IPS DF 4.7 (cell line): ENCODE data around the gene C9orf152.
"Not testable (repeated sequence)": the region's sequence is repeated elsewhere in the genome, so short reads cannot be mapped to it uniquely, and the experiment has no call there.

ENCODE experiments used
- DNase-seq: peaks from one replicate; pipeline ENCODE4 v3.0.0-alpha.2; 2013; ENCODE audit warnings: low spot score; ENCODE audit errors: extremely low read depth

Gene C9orf152, protein sequence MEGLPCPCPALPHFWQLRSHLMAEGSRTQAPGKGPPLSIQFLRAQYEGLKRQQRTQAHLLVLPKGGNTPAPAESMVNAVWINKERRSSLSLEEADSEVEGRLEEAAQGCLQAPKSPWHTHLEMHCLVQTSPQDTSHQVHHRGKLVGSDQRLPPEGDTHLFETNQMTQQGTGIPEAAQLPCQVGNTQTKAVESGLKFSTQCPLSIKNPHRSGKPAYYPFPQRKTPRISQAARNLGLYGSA

DNA sequence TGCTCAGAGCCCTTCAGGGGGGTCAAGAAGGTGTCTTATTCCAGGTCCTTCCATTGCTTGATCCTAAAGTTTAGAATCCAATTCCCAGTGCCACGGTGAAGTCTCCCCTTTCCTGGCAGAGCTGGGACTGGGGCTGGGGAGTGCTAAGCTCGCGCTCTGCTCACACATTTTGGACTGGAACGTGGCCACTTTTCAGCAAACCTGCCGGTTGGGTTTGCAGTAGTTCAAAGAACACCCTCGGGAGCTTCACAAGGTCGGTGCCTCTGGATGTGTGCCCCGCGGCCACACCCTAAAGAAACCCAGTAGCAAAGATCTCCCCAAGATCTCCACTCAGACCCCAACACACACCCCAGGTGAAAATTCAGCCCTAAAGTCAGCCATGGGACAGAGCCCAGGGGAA lies at the start of gene C9orf152:
C9orf152 (minus strand) TSS at position 129 of the 400 bp plus-strand sequence. CDS start 580 bp downstream, outside the sequence.
- DNase-seq: no peak

DNA sequence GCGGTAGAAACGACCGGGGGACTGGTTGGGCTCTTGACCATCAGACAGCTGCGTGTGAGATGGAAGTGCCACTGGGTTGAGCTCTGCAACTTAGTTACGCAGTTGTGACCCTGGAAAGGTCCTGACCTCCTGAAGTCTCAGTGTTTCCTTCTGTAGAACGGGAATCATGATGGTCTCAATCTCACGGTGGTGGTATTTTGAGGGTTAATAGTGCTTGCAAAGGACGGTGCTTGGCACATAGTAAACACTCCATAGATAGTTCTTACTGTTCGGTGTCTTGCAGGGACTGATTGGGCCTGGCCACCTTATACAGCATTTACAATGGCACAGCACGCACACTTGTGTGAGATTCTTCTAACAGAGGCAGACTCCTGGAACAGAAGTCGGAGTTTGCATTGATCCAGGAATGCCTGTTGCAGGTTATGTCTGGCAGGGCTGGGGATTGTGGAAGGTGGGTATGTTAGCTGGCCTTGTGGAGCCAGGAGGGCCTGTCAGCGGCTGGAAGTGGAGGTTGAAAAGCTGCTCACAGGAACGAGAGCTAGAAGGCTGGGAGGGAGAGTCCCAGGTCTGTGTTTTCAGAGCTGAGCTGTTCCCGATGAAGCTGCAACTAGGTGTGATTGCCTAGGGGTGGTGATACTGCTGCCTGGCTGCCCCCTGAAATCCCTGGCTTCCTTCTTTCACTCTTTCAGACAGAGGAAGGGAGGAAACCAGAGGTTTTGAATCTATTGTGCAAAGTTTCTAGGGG lies 49.3 kb upstream of the C9orf152 start:
- DNase-seq: no peak

DNA sequence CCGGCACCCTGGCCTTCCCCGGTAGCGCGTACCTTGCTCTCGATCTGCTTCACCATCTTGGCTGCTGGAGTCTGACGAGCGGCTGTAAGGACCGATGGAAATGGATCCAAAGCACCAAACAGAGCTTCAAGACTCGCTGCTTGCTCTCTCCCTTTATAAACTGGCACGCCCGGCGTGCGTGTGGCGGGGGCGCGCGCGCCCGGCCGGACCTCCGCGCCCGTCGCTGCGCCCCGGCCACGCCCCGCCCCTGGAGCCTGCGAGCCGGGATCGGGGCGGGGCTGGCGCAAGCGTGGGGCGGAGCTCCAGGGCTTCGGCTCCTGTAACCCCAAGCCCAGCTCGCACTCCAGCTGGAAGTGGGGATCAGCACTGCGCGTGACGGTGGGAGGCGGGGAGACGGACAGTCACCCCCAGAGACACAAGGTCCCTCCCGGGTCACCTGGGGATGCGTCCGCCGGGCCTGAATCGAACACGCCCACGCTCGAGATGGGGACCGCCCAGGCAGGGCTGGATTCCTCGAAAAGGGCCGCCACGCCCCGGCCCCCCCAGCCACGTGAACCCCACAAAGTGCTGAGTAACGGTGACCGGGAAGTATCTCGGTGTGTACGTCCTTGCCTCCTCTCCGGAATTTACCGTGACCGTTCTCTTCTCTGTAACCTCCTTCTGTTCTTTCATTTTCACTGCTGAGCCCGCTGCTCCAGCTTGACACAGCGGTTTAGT lies 48.6 kb upstream of the C9orf152 start, which contains the start of gene TXN:
TXN (minus strand) TSS at position 128 of the 717 bp plus-strand sequence; CDS start at position 56, 72 bp downstream.
- DNase-seq: no peak

DNA sequence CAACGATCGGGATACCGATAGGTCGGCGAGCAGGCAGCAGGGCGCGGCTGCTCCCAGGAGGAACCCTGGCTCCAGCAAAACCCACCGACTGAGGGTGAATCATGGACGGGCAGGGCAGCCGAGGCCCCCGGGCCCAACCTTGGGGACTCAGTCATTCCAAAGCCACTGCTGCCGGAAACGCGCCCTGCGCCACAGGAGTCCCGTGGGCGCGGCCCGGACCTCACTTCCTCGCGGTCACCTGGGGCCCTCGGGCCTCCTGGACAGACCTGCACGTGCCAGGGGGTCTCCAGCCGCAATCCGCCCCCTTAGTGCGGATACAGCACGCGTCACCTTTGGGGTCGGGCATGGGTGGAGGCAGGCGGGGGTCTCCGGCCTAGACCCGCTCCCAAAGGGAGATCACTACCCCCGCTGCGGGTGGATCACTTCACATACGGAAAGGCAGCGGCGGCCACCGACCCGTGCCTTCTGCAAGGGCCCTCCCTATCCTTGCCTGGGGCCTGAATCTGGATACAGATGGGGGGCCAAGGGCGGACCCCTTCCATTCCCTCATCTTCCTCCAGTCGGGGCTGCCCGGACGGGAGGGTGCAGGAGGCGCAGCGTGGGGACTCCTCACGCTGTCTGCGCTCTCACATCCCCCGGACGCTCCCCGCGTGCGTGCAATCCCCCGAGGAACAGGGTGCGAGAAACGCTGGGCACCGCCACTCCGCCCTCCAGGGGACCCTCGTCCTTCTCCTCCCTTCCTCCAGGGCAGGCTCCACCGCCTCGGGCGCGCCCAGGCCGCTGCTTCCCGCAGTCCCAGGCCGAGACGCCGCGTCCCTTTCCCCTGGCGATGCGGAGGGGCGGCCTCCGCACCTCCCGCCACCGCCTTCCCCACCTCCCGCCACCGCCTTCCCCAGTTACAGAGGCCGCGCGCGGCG lies 47.8 kb upstream of the C9orf152 start:
- no peak for DNase-seq

DNA sequence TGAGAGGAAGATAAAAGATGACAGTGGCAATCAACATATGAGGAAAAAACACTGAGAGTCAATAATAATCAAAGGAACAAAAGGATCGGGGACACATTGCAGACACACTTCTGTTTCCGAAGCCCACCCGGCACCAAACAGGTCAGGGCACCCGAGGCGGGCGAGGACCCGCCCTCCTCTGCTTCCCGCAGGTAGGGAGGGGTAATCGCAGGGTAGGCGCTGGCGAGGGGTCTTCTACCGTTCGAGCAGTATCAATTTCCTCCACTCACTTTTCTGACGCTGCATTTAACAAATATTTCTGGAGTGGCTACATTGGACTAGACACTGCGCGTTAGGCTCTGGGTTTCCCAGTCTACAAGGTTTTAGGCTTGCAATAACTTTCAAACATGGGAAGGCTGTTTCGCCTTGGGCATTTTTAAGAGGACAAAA lies 47.1 kb upstream of the C9orf152 start:
- DNase-seq: no peak

DNA sequence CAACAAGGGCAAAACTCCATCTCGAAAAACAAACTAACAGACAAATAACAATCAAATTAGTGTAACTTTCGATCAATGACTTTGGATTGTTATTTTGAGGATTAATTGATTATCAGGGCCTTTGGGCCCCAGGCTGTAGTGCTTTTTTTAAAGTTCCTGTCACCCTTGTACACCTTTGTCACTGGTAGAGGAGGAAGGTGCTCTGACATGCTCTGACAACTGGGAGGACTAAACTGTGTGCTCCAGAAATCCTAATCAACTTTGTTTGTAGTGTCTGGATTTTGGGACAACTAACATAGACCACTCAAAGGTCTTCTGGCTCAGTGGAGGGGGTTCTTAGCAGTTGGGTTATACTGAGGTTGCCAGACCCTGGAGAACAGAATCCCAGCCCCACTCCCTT lies 46.5 kb upstream of the C9orf152 start:
- DNase-seq: no peak

DNA sequence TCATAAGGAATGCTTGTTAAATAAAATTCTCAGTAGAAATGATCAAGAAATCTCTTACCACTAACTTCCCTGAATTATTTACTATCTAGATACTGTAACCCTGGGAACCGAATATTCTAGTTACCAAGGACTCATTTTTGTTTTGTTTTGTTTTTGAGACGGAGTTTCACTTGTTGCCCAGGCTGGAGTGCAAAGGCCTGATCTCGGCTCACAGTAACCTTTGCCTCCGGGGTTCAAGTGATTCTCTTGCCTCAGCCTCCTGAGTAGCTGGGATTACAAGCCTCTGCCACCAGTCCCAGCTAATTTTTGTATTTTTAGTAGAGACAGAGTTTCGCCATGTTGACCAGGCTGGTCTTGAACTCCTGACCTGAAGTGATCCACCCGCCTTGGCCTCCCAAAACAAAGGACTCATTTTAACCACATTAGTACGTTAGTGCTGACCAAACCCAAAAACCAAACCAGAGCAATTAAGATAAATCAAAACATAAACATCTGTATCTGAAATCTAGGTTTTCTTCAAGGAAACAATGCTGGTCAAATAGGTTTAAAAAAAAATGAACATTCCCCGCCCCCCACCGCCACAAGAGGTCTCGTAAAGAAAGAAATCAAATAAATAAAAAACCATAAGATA lies 44.7 kb upstream of the C9orf152 start:
- no peak for DNase-seq

DNA sequence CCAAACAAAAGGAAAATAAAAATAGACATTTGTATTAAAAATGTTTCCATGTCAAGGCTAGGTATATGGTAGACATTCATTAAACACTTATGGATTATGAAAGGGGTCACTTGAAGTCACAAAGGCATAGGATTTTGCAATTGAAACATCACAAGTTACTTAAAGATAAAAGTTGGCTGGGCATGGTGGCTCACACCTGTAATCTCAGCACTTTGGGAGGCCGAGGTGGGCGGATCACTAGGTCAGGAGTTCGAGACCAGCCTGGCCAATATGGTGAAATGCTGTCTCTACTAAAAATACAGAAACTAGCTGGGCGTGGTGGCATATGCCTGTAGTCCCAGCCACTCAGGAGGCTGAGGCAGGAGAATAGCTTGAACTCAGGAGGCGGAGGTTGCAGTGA lies 43.8 kb upstream of the C9orf152 start:
- DNase-seq: not testable (repeated sequence)

DNA sequence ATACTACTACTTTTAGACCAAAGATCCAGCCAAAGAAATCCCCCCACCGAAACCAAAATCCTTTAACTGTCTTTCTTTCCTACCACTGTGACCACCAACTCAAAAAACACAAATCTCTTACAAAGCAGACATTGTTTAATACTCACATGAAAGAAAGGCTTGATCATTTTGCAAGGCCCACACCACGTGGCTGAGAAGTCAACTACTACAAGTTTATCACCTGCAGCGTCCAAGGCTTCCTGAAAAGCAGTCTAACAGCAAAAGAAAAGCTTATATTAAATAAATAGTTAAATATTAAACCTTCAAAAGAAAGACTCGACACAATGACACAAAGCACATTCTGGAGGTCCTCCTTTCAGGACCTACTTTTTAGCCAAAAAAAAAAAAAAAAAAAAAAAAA lies 43.3 kb upstream of the C9orf152 start:
- DNase-seq: no peak

DNA sequence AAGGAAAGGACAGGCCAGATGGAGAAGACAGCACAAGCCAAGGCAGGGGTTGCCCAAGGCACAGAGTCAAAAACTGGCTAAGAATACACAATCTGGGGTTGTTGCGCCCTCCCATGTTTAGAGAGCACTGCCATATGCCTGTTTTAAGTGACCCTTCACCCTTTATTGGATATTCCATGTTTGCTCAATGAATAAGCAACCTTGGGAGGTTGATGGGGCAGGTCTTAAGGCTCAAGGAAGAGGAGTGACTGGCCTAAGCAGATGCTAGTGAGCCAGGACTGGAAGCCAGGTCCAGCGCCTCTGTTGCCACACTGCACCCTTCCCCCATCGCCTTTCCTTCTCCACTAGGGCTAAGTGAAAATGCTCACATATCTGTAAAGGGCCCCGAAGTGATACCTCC lies 41.6 kb upstream of the C9orf152 start:
- DNase-seq: no peak

DNA sequence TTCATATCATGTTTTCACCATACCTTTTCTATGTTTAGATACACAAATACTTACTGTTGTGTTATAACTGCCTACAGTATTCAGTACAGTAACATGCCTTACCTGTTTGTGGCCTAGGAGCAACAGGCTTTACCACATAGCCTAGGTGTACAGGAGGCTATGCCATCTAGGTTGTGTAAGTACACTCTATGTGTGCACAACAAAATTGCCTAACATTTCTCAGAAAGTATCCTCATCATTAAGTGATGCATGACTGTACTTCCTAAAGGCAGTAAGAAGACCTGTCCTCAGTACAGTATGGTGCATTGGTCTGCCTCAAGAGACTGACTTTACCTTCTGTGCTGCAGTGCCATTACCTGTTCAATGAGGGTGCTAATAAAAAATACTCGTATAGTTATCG lies 40.4 kb upstream of the C9orf152 start:
- no peak for DNase-seq

DNA sequence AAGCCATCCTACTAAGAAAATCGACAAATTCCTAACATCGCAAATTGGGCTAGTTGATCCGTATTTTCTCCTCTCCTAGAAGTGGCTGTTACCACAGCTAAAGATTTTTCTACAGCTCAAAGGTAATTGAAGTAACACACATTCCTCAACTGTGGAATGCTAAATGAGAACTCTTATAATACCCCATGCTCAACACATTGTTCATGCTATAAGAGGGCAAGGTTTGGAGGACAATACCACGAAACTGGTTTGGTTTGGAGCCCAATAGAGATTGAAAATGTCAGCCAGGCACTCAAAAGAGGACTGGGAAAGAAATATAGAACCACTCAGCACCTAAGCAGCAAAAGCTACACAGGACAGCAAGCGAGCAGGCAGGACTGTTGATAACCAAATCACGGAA lies 38.3 kb upstream of the C9orf152 start:
- no peak for DNase-seq

DNA sequence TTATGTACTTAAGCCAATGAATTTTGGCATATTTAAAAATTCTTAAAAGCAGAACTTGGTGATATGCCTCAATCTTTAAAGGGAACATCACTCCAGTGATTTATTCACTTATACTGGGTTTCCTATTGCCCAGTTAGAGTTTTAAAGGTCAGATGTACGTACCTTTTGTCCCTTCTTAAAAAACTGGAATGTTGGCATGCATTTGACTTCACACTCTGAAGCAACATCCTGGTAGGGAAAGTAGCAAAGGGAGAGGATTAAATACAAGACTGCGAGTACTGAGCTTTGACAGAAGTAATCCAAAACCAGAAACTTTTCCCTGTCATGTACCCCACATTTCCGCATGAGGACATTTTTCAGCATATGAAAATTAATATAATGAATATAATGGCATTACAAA lies 36.7 kb upstream of the C9orf152 start:
- no peak for DNase-seq

DNA sequence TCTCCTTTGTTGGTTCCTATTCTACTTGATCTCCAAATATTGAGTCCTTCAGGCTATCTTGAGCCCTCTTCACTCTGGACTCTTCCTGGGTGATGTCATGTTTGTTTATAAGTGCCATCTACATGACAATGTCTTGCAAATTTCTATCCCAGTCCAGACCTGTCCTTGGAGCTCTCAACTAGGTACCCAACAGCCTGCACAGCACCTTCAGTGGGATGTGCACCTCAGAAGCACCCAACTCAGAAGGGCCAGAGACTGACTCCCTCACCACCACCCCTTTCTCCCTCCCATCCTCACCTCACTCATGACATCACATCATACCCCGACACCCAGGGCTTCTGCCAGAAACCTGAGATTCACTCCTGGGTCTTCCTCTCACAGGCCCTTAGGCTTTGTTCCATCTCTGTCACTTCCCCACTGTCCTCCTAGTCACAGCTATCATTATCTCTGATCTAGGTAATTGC lies 33.9 kb upstream of the C9orf152 start:
- DNase-seq: no peak

DNA sequence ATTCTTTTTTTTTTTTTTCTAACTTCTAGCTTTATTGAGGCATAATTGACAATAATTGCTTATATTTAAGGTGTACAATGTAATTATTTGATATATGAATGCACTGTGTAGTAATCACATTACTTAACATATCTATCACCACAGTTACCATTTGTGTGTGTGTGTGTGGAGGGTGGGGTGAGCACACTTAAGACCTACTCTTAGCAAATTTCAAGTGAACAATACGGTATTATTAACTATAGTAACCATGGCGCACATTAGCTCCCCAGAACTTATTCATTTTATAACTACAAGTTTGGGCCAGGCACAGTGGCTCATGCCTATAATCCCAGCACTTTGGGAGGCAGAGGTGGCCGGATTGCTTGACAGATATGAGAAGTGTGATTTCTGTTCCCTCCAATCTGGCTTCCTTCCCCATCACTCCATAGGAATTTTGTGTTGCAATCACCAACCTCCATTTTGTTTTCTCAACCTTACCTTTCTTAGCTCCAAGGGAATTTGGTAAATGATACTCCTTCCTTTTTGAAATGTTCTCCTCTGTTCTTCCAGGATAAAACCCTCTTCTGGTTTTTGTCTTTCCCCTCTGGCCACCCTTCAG lies 33.4 kb upstream of the C9orf152 start:
- DNase-seq: no peak

DNA sequence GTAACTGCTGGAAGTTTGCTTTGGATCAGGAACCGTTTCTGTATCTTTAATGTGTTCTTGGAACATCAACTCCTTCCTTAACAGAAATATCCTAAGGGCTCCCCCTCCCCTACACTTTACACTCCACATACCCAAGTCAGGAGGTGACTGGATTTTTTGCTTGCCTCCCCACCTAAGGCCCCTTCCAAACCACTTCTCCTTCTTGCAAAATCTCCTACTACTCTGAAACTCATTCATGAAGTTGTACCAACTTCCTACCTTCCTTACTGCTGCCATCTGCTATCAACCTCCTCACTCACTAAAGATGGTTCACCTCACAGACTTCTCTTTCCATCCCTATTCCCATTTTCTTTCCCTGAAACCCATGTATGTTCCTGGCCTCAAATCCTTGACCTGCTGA lies 32.2 kb upstream of the C9orf152 start:
- no peak for DNase-seq

DNA sequence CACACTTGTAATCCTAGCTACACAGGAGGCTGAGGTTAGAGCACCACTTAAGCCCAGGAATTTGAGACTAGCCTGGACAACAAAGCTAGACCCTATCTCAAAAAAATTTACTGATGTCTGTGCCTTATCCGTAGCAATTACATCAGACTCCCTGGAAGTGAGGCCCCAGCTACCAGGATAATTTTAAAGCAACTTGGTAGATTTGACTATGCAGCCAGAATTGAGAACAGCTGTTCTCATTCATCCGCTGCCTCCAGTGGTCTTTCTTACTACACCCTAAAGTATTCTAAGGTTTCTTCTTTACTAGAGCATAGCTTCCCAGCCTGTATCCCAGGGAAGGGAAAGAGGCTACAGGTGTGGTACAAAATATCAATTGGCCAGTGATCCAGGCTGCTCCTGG lies 20.4 kb upstream of the C9orf152 start:
- no peak for DNase-seq

DNA sequence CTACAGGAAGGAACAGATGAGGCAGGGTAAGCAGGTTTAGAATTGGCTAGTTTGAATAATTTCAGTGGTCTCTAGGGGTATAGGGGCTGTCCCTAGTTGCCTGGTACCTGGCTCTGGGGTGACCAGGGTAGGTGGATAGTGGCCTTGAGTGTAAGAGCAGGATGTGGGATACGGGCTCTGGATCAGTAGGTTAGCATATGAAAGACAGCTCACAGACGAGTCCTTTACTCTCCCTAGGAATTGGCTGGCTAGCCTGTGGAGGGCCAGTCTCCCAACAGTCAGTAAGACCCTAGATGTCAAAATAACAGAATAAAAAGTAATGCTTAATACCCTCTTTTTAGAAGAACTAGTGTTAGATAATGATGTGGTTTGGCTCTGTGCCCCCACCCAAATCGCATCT lies 16.6 kb upstream of the C9orf152 start:
- no peak for DNase-seq

DNA sequence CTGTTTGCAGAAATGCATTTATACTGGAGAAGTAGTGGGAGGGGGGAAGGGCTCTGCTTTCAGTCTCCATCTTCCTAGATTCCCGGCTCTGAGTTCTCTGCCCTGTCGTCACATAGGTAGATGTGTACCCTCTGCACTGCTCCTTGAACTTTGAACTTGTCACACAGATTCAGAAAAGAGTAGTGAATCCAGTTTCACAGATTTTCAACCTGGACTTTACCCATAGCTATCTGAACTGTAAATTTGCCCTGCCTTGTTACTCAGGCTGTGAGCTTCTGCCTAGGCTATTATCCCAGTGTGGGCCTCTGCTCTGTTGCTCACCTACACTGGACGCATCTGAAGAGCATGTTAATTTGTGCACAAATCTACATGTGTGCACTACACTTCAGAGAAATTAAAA lies 12.8 kb upstream of the C9orf152 start:
- no peak for DNase-seq

DNA sequence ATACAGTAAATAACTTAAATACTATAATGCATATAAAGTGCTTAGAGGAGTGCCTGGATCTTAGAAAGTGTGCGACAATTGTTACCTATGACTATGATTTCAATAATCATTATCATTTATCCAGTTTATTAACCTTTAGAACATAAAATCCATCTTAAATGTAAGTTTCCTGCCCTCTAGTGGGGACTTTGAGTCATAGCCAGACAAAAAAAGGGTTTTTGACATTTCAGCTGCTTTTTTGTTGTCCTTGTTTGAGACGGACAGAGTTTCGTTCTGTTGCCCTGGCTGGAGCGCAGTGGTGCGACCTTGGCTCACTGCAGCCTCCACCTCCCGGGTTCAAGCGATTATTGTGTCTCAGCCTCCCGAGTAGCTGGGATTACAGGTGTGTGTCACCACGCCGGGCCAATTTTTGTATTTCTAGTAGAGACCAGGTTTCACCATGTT lies 9.7 kb upstream of the C9orf152 start:
- DNase-seq: no peak
